ENCODE data around the gene ENO3. TPM values are rescaled to one million over a fixed set of nuclear protein-coding genes. Genes with fewer than 3 reads are reported as not detected.

The ENO3 gene
- total and polyA plus RNA-seq, 10 of the 15 experiments (the other 5 are each of a cell fraction or from before 2014, with no cell fraction given) = 6.8 to 28.4 (median 17.0) TPM

GRCh38 chr17:4948166-4948930 lies 2.6 kb upstream of the ENO3 start, which contains the start of gene PFN1 (continued):
- TF ChIP-seq ZBTB11 (CRISPR knock-in tag; IDR thresholded peaks at IDR 0.05) (peak; percentile 64), KDM1A (IDR thresholded peaks at IDR 0.05; ENCODE audit: borderline replicate concordance) (no peak), ZNF24 (IDR thresholded peaks at IDR 0.05) (0 out of 2 replicates have a peak, but pooled peaks have one; percentile 26), CHD4 (IDR thresholded peaks at IDR 0.05) (no peak), RUNX3 (IDR thresholded peaks at IDR 0.05; ENCODE audit: low read length) (no peak), EZH2 (IDR thresholded peaks at IDR 0.05; ENCODE audit: borderline replicate concordance, control insufficient read depth, low read depth, low read length) (no peak), FOXK2 (IDR thresholded peaks at IDR 0.05) (peak; percentile 73; the same call in 1 of the 2 replicates), NFYA (IDR thresholded peaks at IDR 0.05; ENCODE audit: borderline replicate concordance, low read depth, low read length) (no peak), GABPA (IDR thresholded peaks at IDR 0.05; ENCODE audit: low read depth) (no peak), POLR2AphosphoS2 (IDR thresholded peaks at IDR 0.05; ENCODE audit: low read depth, low read length) (peak; percentile 92), ATF2 (IDR thresholded peaks at IDR 0.05; ENCODE audit: low read length) (no peak), HSF1 (IDR thresholded peaks at IDR 0.05; ENCODE audit: low read depth, low read length) (no peak), RCOR1 (conservative IDR thresholded peaks at IDR 0.05; ENCODE audit: low read depth, low read length) (no peak), MYB (IDR thresholded peaks at IDR 0.05; ENCODE audit: borderline replicate concordance, low read depth, low read length) (no peak), CBX5 (IDR thresholded peaks at IDR 0.05; ENCODE audit: low read depth) (no peak), PML (IDR thresholded peaks at IDR 0.05; ENCODE audit: low read length) (no peak), PRDM15 (CRISPR knock-in tag; IDR thresholded peaks at IDR 0.05) (no peak), MAX (IDR thresholded peaks at IDR 0.05; ENCODE audit: low read depth, low read length) (no peak; the same call in 1 of the 2 replicates), BHLHE40 (IDR thresholded peaks at IDR 0.05; ENCODE audit: borderline replicate concordance in 1 of 2, low read depth in 2 of 2, low read length in 1 of 2) (no peak; a peak in 1 of 4 replicates), SIX5 (IDR thresholded peaks at IDR 0.05; ENCODE audit: low read depth, low read length, severe bottlenecking) (no peak)
